ENCODE results near the gene DCLK1. TPM values are rescaled to one million over a fixed set of nuclear protein-coding genes. Genes with fewer than 3 reads are reported as not detected.
"Not testable (repeated sequence)": the region's sequence is repeated elsewhere in the genome, so short reads cannot be mapped to it uniquely, and the experiment has no call there.

DCLK1 gene
- total RNA-seq, 2 donors from 2014 or later, result 64.4 to 112 TPM

GRCh38 chr13:35976126-35976525 lies 155.1 kb downstream of the DCLK1 start:
- DNase-seq (ENCODE audit: low spot score), result no peak
- intact Hi-C loops (cut with DNase I), result loop anchor here in 1 of 2 donors (5.0 to 10.0 kb wide), 2 partner anchors 301 to 759 kb away; no protein-coding TSS in a partner anchor

DNA sequence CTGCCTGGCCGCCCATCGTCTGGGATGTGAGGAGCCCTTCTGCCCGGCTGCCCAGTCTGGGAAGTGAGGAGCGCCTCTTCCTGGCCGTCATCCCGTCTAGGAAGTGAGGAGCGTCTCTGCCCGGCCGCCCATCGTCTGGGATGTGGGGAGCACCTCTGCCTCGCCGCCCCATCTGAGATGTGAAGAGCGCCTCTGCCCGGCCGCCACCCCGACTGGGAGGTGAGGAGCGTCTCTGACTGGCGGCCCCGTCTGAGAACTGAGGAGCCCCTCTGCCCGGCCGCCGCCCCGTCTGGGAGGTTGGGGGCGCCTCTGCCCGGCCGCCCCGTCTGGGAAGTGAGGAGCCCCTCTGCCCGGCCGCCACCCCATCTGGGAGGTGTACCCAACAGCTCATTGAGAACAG lies 164.2 kb downstream of the DCLK1 start:
- intact Hi-C loops (cut with DNase I); DNase-seq (ENCODE audit: low spot score): not testable (repeated sequence)

GRCh38 chr13:35966024-35966423 lies 165.2 kb downstream of the DCLK1 start:
- no peak for DNase-seq (ENCODE audit: low spot score)
- intact Hi-C loops (cut with DNase I), result no loop called here

DNA sequence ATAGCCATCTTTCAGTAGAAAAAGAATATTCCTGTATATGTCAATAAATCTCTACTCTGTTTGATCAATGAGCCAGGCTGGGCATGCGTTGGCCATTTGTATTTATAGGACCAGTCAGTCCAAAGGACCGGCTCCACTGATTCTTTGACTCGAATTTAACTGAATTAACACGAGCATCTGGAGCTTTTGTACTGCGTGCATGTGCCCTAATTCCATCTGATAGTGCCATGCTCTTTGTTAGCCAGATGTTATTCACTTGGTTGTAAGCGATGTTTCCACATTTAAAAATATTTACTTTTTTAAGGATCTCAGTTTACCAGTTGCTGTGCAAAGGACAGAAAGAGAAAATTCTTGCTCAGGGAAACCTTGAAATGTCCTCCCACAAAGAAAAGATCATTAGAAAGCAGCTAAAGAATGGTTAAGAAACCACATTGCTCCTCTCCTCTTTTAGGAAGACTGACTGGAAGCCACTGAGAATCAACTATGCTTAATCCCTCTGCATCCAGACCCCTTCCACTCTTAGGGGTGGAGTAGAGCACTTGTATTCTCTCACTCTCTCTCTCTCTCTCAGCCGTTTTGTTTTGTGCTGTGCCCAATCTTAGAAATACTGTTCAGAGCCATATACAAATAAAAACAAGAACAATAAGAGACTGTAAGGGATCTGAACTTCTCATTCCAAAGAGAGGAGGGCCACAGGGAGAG lies 165.8 kb downstream of the DCLK1 start:
- DNase-seq (ENCODE audit: low spot score), result no peak
- intact Hi-C loops (cut with DNase I), result no loop called here

DNA sequence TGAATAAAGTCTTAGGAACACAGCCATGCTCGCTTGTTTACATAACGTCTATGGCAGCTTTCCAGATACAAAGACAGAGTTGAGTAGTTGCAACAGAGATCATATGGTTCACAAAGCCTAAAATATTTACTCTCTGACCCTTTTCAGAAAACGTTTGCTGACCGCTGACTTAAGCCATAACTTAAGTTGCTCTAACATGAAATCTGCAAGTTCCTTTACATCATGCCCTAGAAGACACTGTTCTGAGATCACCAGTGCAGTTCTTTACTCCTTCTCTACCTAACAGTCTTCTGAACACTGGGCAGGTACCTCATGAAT lies 166.4 kb downstream of the DCLK1 start:
- DNase-seq (ENCODE audit: low spot score), result no peak
- intact Hi-C loops (cut with DNase I), result no loop called here

GRCh38 chr13:35964011-35964862 lies 166.9 kb downstream of the DCLK1 start:
- intact Hi-C loops (cut with DNase I), result no loop called here
- no peak for DNase-seq (ENCODE audit: low spot score)

GRCh38 chr13:35961461-35962220 lies 169.5 kb downstream of the DCLK1 start:
- no peak for DNase-seq (ENCODE audit: low spot score)
- intact Hi-C loops (cut with DNase I), result no loop called here

DNA sequence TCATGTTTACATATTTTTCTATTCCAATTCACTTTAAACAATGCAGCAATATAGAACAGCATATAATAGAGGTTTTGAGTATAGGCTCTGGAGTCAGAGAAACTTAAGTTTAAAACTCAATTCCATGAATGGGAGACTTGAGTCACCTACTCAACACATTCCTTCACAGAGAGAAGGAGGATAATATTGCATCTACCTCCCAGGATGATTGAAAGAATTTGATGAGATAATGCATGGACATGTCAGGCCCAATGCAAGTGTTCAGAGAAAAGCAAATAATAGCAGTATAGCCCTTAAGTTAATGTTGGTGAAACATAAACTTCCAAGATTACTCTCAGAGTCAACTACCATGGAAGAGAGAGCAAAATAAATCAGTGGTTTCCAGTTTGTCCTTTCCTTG lies 170.2 kb downstream of the DCLK1 start:
- intact Hi-C loops (cut with DNase I), result no loop called here
- no peak for DNase-seq (ENCODE audit: low spot score)

DNA sequence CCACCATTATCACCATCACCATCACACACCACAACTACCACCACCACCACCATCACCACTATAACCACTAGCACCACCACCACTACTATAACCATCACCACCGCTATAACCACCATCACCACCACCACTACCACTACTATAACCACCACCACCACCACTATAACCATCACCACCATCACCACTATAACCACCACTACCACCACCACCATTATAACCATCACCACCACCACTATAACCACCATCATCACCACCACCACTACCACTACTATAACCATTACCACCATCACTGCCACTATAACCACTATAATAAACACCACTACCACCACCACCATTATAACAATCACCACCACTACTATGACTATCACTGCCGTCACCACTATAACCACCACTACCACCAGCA lies 173.2 kb downstream of the DCLK1 start:
- DNase-seq (ENCODE audit: low spot score), result no peak
- intact Hi-C loops (cut with DNase I), result loop anchor here (10.0 kb wide), 2 partner anchors 253 to 483 kb away; partner anchors contain the start of gene MAB21L1 (in 1 of the 2)

DNA sequence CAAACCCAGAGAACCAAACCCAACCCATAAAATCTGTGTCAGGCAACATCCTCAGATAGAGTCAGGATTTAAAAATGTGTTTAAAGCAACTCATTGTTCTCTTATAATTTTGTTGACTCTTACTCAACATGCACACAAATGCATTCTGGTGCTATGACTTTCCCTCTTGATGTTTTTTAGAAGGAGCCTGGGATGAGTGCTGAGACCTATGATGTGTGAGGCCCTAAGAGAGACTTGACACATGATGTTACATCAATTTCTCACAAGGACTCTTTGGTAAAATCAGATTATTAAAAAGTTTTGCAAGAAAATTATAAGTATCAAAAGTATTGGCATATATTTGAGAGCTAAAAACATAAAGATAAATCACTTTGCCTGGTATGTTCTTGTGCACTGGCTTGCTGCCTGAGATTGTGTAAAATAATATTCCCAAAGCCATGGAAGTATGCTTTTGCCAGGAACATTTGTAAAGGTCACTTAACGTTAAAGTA lies 173.9 kb downstream of the DCLK1 start:
- intact Hi-C loops (cut with DNase I), result loop anchor here (10.0 kb wide), 2 partner anchors 252 to 482 kb away; partner anchors contain the start of gene MAB21L1 (in 1 of the 2)
- DNase-seq (ENCODE audit: low spot score), result no peak

GRCh38 chr13:35956074-35956473 lies 175.1 kb downstream of the DCLK1 start:
- intact Hi-C loops (cut with DNase I), result loop anchor here (10.0 kb wide), 2 partner anchors 251 to 481 kb away; partner anchors contain the start of gene MAB21L1 (in 1 of the 2)
- DNase-seq (ENCODE audit: low spot score), result no peak

- no peak for DNase-seq (ENCODE audit: low spot score)
- intact Hi-C loops (cut with DNase I), result loop anchor here (10.0 kb wide), 2 partner anchors 249 to 479 kb away; partner anchors contain the start of gene MAB21L1 (in 1 of the 2)
Observed at GRCh38 chr13:35954207-35954560, 177.0 kb downstream of the DCLK1 start.

DNA sequence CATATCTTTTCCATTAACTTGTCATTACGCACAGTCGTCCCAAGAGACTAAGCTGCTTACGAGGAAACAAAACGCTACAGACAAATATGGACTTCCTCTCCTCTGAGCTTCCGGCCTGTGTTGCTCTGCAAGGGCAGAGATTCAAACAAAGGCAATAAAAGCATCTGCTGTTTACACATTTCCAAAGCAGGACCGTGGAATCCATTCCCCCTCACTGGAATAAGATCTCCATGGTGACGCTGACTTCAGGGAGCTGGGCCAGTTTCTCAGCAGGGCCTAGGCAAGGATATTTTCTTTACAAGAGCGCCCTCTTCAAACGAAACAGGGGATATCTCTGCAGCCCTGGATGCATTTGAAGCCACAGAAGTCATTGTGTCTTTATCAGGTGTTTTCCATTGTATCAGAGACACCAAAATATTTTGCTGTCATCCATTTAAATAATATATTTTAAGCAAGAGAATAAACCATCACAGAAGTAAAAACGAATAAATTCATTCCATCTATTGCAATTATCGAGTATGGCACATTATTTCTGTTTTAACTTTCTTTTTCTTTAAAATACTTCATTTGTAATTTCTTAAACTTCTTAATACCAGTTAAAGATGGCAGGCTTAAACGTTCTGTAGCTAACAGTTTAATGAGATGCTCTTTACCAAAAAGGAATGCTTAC lies 177.5 kb downstream of the DCLK1 start:
- peak; percentile 87 for DNase-seq (ENCODE audit: low spot score)
- intact Hi-C loops (cut with DNase I), result loop anchor here (10.0 kb wide), 2 partner anchors 249 to 479 kb away; partner anchors contain the start of gene MAB21L1 (in 1 of the 2)

DNA sequence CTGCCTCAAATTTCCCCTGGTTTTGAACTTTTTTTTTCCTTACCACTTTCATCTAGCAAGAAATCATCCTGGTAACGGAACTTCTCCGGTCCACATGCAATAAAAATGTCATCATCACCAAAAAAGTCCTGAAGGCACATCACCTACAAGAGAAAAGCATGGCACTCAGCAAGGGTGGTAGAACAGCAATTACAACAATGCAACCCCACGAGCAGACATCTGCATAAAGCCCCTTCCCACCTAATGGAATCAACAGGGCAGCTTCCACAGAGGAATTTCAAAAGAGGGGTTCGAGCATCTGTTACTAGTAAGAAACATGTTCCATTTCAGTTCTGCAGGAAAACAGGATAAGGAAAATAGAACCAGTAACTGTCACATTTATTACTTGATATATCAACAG lies 183.9 kb downstream of the DCLK1 start:
- intact Hi-C loops (cut with DNase I), result no loop called here
- no peak for DNase-seq (ENCODE audit: low spot score)

DNA sequence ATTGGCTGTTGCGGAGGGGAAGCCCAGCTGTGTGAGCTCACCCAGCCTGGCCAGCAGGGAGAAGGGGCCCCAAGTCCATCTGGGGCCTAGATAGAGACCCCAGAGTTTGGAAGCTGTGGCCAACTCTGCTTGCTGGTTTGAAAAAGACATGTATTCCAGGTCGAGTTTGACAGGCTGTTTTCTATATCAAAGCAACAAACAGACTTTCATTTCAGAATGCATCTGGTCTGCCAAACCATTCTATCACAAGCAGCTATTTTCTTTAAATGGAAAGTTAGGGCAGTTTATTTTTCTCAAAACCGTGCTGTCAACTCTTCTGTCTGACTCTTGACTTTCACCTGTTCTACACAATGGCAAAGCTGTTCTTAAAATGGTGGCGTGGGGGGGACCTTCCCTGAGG lies 185.8 kb downstream of the DCLK1 start:
- intact Hi-C loops (cut with DNase I), result no loop called here
- no peak for DNase-seq (ENCODE audit: low spot score)

- DNase-seq (ENCODE audit: low spot score), result no peak
- intact Hi-C loops (cut with DNase I), result no loop called here
Observed at GRCh38 chr13:35941374-35941773, 189.8 kb downstream of the DCLK1 start.

DNA sequence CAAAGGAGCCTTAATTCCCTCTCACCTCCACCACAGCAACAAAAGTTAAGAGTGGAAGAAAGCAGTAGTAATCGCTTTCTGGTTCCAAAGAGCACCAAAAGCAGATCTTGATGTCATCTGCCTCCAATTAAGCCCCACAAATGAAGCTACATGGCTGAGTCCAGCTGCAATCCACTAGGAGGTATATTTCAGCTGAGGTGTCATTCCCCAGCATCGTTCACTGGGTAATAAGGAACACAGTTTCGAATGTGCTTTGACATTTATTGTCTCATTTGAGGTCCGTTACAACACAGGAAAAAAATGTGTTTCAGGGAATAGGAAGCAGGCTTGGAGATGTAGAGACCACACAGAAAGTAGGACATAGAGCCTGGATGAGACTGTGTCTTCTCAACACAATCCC lies 190.4 kb downstream of the DCLK1 start:
- intact Hi-C loops (cut with DNase I), result no loop called here
- no peak for DNase-seq (ENCODE audit: low spot score)

GRCh38 chr13:35936246-35936978 lies 194.8 kb downstream of the DCLK1 start:
- DNase-seq (ENCODE audit: low spot score), result no peak
- intact Hi-C loops (cut with DNase I), result no loop called here

All from posterior vena cava (tissue), 2 donors.